Cardiac muscle cell (in vitro differentiated cells and primary cell): Measurements from ENCODE around the gene UBE2U. TPM values are rescaled to one million over a fixed set of nuclear protein-coding genes. Genes with fewer than 3 reads are reported as not detected.

ENCODE experiments used
- DNase-seq, 2 donors: peaks; one replicate each; pipeline versions ENCODE4 v3.0.0 to v3.0.0-alpha.2; 2010 to 2017; ENCODE audit warnings: low read depth in 1 of 2, low spot score in 1 of 2
- H3K27ac ChIP-seq: fragments of 200-600 bp; sonication (generic); 2 replicates; pipeline ENCODE4 v1.5.1; 2016
- H3K27me3 ChIP-seq: fragments of 200-600 bp; sonication (generic); 2 replicates; pipeline ENCODE4 v1.6.0; 2016; ENCODE audit warnings: control low read depth
- H3K36me3 ChIP-seq: fragments of 200-600 bp; sonication (generic); 2 replicates; pipeline ENCODE4 v1.5.1; 2016; ENCODE audit warnings: control low read depth
- H3K4me1 ChIP-seq: fragments of 200-600 bp; sonication (generic); 2 replicates; pipeline ENCODE4 v1.8.1; 2017; ENCODE audit warnings: low read depth, mild to moderate bottlenecking, mixed run types
- H3K4me3 ChIP-seq: fragments of 200-600 bp; sonication (generic); 2 replicates; pipeline ENCODE4 v1.5.1; 2016; ENCODE audit warnings: mild to moderate bottlenecking
- H3K9me3 ChIP-seq: fragments of 200-600 bp; sonication (generic); 2 replicates; pipeline ENCODE4 v1.5.1; 2017; ENCODE audit warnings: low read depth, mild to moderate bottlenecking, control low read depth
- polyA plus RNA-seq: library from polyadenylated mRNA; unstranded; fragments of >200 nt; fragmentation: Nextera tagmentation; extraction: Ambion mirVana; gene quantifications from 2 replicates; pipeline ENCODE4 v1.2.1, GENCODE V29; 2016
- total RNA-seq: library from RNA; depleted of rRNA; stranded (reverse); fragments of >200 nt; gene quantifications from 2 replicates; pipeline ENCODE4 v1.2.3, GENCODE V29; 2016
- TF ChIP-seq, protein P1 (sequence below): IDR thresholded peaks from 2 replicates; pipeline ENCODE4 v1.5.1; 2012; ENCODE audit warnings: low read depth, mild to moderate bottlenecking, low read length

The UBE2U gene
- total and polyA plus RNA-seq, 2 experiments from 2014 or later: not detected

DNA sequence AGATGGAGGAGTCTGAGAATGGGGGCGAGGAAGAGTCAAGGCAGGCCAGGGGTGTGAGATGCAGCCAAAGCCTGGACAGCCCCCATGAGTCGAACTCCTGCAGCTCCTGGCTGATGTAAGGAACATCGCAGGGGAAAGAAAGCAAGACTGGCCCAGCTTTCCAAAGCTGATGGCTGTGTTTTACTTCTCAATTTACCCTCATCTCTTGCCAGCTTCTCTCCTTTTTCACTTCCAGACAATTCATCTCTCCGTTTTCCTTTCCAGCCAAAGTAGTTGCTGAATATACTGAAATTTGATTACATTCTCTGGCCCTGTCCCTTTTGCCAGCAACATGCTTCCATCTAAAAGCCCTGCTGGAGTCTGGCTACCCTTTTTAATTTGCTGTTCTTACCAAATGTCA is 40.0 kb upstream of the UBE2U start:
- Histone ChIP-seq H3K27me3 (no peaks in the 10 kb centered on the region), H3K4me3 (no peak overlapping the region), H3K36me3 (peaks cover 15% of the 10 kb centered on the region), H3K27ac (no peak overlapping the region), H3K4me1 (peaks cover 21% of the 10 kb centered on the region), H3K9me3 (no peaks in the 10 kb centered on the region)
- TF ChIP-seq, protein P1, sequence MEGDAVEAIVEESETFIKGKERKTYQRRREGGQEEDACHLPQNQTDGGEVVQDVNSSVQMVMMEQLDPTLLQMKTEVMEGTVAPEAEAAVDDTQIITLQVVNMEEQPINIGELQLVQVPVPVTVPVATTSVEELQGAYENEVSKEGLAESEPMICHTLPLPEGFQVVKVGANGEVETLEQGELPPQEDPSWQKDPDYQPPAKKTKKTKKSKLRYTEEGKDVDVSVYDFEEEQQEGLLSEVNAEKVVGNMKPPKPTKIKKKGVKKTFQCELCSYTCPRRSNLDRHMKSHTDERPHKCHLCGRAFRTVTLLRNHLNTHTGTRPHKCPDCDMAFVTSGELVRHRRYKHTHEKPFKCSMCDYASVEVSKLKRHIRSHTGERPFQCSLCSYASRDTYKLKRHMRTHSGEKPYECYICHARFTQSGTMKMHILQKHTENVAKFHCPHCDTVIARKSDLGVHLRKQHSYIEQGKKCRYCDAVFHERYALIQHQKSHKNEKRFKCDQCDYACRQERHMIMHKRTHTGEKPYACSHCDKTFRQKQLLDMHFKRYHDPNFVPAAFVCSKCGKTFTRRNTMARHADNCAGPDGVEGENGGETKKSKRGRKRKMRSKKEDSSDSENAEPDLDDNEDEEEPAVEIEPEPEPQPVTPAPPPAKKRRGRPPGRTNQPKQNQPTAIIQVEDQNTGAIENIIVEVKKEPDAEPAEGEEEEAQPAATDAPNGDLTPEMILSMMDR: no peak
- DNase-seq: no peak

DNA sequence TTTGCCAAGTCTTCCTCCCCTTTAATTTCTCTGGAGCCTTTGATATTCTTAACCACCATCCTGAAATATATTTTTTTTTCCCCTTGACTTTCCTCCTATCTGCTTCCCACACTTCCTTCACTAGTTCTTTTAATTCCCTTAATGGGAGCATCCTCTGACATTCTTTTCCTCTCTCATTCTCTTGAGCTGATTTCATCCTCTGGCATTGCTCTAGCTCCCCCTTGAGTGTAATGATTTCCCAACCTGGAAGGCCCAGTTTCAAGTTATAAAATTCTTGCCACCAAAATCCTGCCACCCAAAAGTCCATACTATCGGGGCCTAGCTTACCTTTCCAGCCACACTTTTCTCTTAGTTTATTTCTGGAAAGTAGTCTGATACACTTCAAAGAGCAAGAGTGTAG is 39.5 kb upstream of the UBE2U start:
- H3K9me3 ChIP-seq: no peaks in the 10 kb centered on the region
- H3K4me1 ChIP-seq: peaks cover 21% of the 10 kb centered on the region
- TF ChIP-seq, protein P1: peak; percentile 66
- H3K27ac ChIP-seq: no peak overlapping the region
- peaks cover 14% of the 10 kb centered on the region for H3K36me3 ChIP-seq
- peak in 1 of 2 donors; percentile 68 for DNase-seq
- H3K27me3 ChIP-seq: no peaks in the 10 kb centered on the region
- no peak overlapping the region for H3K4me3 ChIP-seq

DNA sequence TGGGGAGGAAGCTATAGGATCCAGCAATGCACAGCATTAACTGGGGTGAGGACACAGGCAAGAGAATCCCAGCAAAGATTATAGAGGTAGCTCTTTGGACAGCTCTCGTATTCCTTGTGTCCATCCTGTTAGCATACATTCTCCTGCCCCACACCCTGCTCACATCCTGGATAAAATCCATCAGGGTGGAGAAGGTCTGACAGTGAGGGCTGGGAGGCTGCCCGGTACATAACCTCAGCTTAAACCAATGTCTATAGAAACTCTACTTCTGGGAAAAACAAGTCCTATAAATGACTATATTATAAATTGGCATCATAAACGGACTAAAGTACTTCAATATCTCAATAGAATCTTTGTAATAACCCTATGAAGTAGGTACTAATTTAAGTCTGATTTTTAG is 36.8 kb upstream of the UBE2U start:
- Histone ChIP-seq H3K27me3 (no peaks in the 10 kb centered on the region), H3K27ac (no peak overlapping the region), H3K36me3 (no peaks in the 10 kb centered on the region), H3K4me3 (no peak overlapping the region), H3K4me1 (peaks cover 19% of the 10 kb centered on the region), H3K9me3 (no peaks in the 10 kb centered on the region)
- DNase-seq: no peak
- TF ChIP-seq, protein P1: no peak

DNA sequence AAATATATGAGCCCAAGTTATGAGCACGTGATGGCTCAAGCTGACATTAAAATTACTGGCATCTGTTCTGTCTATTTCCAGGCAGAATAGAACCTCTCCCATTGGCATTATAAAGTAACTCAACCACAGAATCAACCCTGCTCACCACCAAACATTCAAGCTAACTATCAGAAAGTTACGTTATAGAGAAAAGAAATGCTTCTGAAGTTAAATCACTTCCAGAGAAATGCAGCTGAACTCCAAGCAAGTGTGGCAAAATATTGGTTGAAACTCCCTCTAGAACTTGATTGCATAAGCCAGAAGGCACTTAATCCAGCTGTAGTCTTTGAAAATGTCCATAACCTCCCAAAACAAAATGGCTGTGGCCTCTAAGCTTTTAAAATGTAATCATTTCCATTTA is 36.2 kb upstream of the UBE2U start:
- peak in 1 of 2 donors; percentile 45 for DNase-seq

DNA sequence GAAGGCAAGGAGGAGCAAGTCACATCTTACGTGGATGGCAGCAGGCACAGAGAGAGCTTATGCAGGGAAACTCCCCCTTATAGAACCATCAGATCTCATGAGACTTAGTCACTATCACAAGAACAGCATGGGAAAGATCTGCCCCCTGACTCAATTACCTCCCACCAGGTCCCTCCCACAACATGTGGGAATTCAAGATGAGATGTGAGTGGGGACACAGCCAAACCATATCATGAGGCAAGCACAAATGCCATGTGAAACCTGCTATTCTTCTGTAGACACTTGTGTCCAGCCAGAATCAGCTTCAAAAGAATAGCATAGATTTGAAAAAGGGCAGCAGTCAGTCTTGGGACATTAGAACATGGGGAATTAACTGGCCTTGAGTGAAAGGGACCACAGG is 32.2 kb upstream of the UBE2U start:
- peaks cover 15% of the 10 kb centered on the region for H3K4me1 ChIP-seq
- H3K9me3 ChIP-seq: no peaks in the 10 kb centered on the region
- no peak overlapping the region for H3K4me3 ChIP-seq
- no peak overlapping the region for H3K27ac ChIP-seq
- no peaks in the 10 kb centered on the region for H3K27me3 ChIP-seq
- peak in 1 of 2 donors; percentile 24 for DNase-seq
- TF ChIP-seq, protein P1: no peak
- peaks cover 6% of the 10 kb centered on the region for H3K36me3 ChIP-seq

More for the DNA sequence above, 36.2 kb upstream of the UBE2U start:
- Histone ChIP-seq H3K27me3 (no peaks in the 10 kb centered on the region), H3K4me1 (peaks cover 20% of the 10 kb centered on the region), H3K4me3 (no peak overlapping the region), H3K9me3 (no peaks in the 10 kb centered on the region), H3K27ac (no peak overlapping the region), H3K36me3 (no peaks in the 10 kb centered on the region)
- TF ChIP-seq, protein P1: no peak
